ENCODE measurements around the gene HDAC4.

HDAC4 gene

GRCh38 chr2:239329284-239329971 lies 71.4 kb downstream of the HDAC4 start:
- no peaks in the 10 kb centered on the region for H3K27me3 ChIP-seq (ENCODE audit: insufficient read depth, low read length, poor library complexity, severe bottlenecking)
- H3K9me3 ChIP-seq (ENCODE audit: insufficient read depth, low read depth, low read length) = no peaks in the 10 kb centered on the region
- peak overlapping the region; percentile 65 for H3K9ac ChIP-seq (ENCODE audit: low read depth, low read length, poor library complexity, severe bottlenecking)
- H3F3A ChIP-seq (ENCODE audit: low read depth) = peaks cover 6% of the 10 kb centered on the region; the same call in 1 of the 2 replicates
- H3K4me3 ChIP-seq (ENCODE audit: low read length, poor library complexity, severe bottlenecking) = no peak overlapping the region
- no peak overlapping the region for H2AFZ ChIP-seq (ENCODE audit: low read length)
- peaks cover 73% of the 10 kb centered on the region for H3K4me1 ChIP-seq (ENCODE audit: insufficient read depth, low read length, poor library complexity, severe bottlenecking)
- no peaks in the 10 kb centered on the region for H3K9me2 ChIP-seq (replicated peaks; ENCODE audit: low read depth, low read length)
- no peak overlapping the region for H3K4me2 ChIP-seq (ENCODE audit: low read depth, low read length, poor library complexity, severe bottlenecking)
- no peaks in the 10 kb centered on the region for H4K20me1 ChIP-seq (ENCODE audit: insufficient read depth, low read length, poor library complexity, severe bottlenecking)
- H3K79me2 ChIP-seq (ENCODE audit: insufficient read depth, low read length) = peaks cover 69% of the 10 kb centered on the region; the same call in 1 of the 2 replicates
- H3K36me3 ChIP-seq (ENCODE audit: insufficient read depth, low read length) = no peaks in the 10 kb centered on the region
- TF ChIP-seq CTCF (conservative IDR thresholded peaks at IDR 0.05; ENCODE audit: low read length) = no peak
- no peak for TF ChIP-seq EZH2phosphoT487 (IDR thresholded peaks at IDR 0.05; ENCODE audit: borderline replicate concordance)

GRCh38 chr2:239328351-239329191 lies 72.2 kb downstream of the HDAC4 start:
- H3K9me2 ChIP-seq (replicated peaks; ENCODE audit: low read depth, low read length) = no peaks in the 10 kb centered on the region
- H3K79me2 ChIP-seq (ENCODE audit: insufficient read depth, low read length) = peaks cover 69% of the 10 kb centered on the region
- no peak for TF ChIP-seq CTCF (conservative IDR thresholded peaks at IDR 0.05; ENCODE audit: low read length)
- no peak for TF ChIP-seq EZH2phosphoT487 (IDR thresholded peaks at IDR 0.05; ENCODE audit: borderline replicate concordance)

GRCh38 chr2:239327536-239328350 lies 73.1 kb downstream of the HDAC4 start:
- Histone ChIP-seq H3K27me3 (ENCODE audit: insufficient read depth, low read length, poor library complexity, severe bottlenecking) (no peaks in the 10 kb centered on the region), H3K4me1 (ENCODE audit: insufficient read depth, low read length, poor library complexity, severe bottlenecking) (peaks cover 90% of the 10 kb centered on the region), H3K9ac (ENCODE audit: low read depth, low read length, poor library complexity, severe bottlenecking) (peak overlapping the region; percentile 65), H3K36me3 (ENCODE audit: insufficient read depth, low read length) (no peaks in the 10 kb centered on the region), H3K4me2 (ENCODE audit: low read depth, low read length, poor library complexity, severe bottlenecking) (peak overlapping the region; percentile 78), H3K4me3 (ENCODE audit: low read length, poor library complexity, severe bottlenecking) (peak overlapping the region; percentile 52), H2AFZ (ENCODE audit: low read length) (no peak overlapping the region), H3K79me2 (ENCODE audit: insufficient read depth, low read length) (peaks cover 77% of the 10 kb centered on the region), H4K20me1 (ENCODE audit: insufficient read depth, low read length, poor library complexity, severe bottlenecking) (no peaks in the 10 kb centered on the region), H3K9me3 (ENCODE audit: insufficient read depth, low read depth, low read length) (no peaks in the 10 kb centered on the region), H3K9me2 (replicated peaks; ENCODE audit: low read depth, low read length) (no peaks in the 10 kb centered on the region), H3F3A (ENCODE audit: low read depth) (peaks cover 6% of the 10 kb centered on the region; the same call in 1 of the 2 replicates)
- no peak for TF ChIP-seq CTCF (conservative IDR thresholded peaks at IDR 0.05; ENCODE audit: low read length)
- no peak for TF ChIP-seq EZH2phosphoT487 (IDR thresholded peaks at IDR 0.05; ENCODE audit: borderline replicate concordance)

More at GRCh38 chr2:239328351-239329191, 72.2 kb downstream of the HDAC4 start:
- H2AFZ ChIP-seq (ENCODE audit: low read length) = no peak overlapping the region
- no peaks in the 10 kb centered on the region for H4K20me1 ChIP-seq (ENCODE audit: insufficient read depth, low read length, poor library complexity, severe bottlenecking)
- peaks cover 6% of the 10 kb centered on the region; the same call in 1 of the 2 replicates for H3F3A ChIP-seq (ENCODE audit: low read depth)
- H3K4me1 ChIP-seq (ENCODE audit: insufficient read depth, low read length, poor library complexity, severe bottlenecking) = peaks cover 82% of the 10 kb centered on the region
- H3K36me3 ChIP-seq (ENCODE audit: insufficient read depth, low read length) = no peaks in the 10 kb centered on the region
- H3K4me2 ChIP-seq (ENCODE audit: low read depth, low read length, poor library complexity, severe bottlenecking) = no peak overlapping the region
- H3K4me3 ChIP-seq (ENCODE audit: low read length, poor library complexity, severe bottlenecking) = no peak overlapping the region
- peak overlapping the region; percentile 65 for H3K9ac ChIP-seq (ENCODE audit: low read depth, low read length, poor library complexity, severe bottlenecking)
- no peaks in the 10 kb centered on the region for H3K27me3 ChIP-seq (ENCODE audit: insufficient read depth, low read length, poor library complexity, severe bottlenecking)
- no peaks in the 10 kb centered on the region for H3K9me3 ChIP-seq (ENCODE audit: insufficient read depth, low read depth, low read length)

Data from Loucy (cell line).